Activated CD4-positive, alpha-beta memory T cell treated with anti-CD3 and anti-CD28 coated beads for 36 hours (primary cell): ENCODE results near the gene RAB17. TPM values are rescaled to one million over a fixed set of nuclear protein-coding genes. Genes with fewer than 3 reads are reported as not detected.
"Not testable (repeated sequence)": the region's sequence is repeated elsewhere in the genome, so short reads cannot be mapped to it uniquely, and the experiment has no call there.

Experiments
- CTCF ChIA-PET: fragments of 350-600 bp; sonication (Branson Sonifier 250); formaldehyde crosslinking; loops from one replicate; lab custom pipeline; 2021; ENCODE audit warnings: antibody characterized with exemption, inconsistent platforms; lab: Charles Lee
- POLR2A ChIA-PET: fragments of 350-600 bp; sonication (Branson Sonifier 250); formaldehyde crosslinking; loops from one replicate; lab custom pipeline; 2021; ENCODE audit warnings: antibody characterized with exemption; lab: Charles Lee
- DNase-seq: peaks from one replicate; pipeline ENCODE4 v3.0.0-alpha.2; 2020
- H3K27ac Mint-ChIP-seq: one replicate; pipeline ENCODE4 v1.8.0; 2021; ENCODE audit warnings: mixed read lengths
- H3K27me3 Mint-ChIP-seq: one replicate; pipeline ENCODE4 v1.8.0; 2021; ENCODE audit warnings: mixed read lengths
- H3K36me3 Mint-ChIP-seq: one replicate; pipeline ENCODE4 v1.8.0; 2021; ENCODE audit warnings: mixed read lengths
- H3K4me1 Mint-ChIP-seq: one replicate; pipeline ENCODE4 v1.8.0; 2021; ENCODE audit warnings: low read depth, mixed read lengths
- H3K4me3 Mint-ChIP-seq: one replicate; pipeline ENCODE4 v1.8.0; 2021; ENCODE audit warnings: mild to moderate bottlenecking, mixed read lengths
- H3K9me3 Mint-ChIP-seq: one replicate; pipeline ENCODE4 v1.8.0; 2021; ENCODE audit warnings: mixed read lengths
- intact Hi-C: fragments of 100-400 bp; cut with micrococcal nuclease; formaldehyde crosslinking; loops from one replicate; pipeline ENCODE4 v1.15.1; 2023
- total RNA-seq, 2 experiments: library from RNA; stranded (reverse); gene quantifications; one replicate each; pipeline ENCODE4 v1.2.3, GENCODE V29; 2021

RAB17 gene
- total RNA-seq, 2 experiments from 2014 or later = not detected

DNA sequence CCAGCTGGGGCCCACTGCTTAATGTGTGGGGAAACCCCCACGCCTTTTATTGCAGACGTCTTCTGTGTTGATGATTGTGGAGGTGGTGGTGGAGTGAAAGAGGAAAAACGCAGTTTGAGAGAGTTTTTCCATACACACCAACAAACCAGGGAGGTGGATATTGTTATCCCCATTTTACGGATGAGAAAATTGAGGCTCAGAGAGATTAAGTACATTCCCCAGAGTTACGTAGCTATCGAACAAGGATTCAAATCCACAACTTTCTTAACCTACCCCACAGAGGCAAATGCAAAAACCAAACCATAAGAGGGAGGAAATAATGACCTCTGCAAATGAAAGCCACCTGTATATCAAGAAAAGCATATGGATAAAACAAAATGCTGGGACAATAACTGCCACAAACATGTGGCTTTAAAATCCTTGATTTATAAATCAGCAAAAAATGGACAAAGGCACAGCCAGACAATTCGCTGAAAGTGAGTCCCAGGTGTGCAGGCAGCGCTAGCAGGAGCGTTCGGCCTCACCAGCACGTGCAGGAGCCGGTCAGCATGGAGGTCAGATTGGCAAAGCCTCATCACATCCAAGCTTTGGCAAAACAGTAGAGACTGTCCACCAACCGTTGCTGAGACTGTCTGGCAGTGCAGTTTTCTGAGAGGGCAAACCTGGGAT, 12.6 kb upstream of the RAB17 start:
- Mint-ChIP-seq H3K27me3 (no peaks in the 10 kb centered on the region), H3K36me3 (no peaks in the 10 kb centered on the region), H3K9me3 (no peaks in the 10 kb centered on the region), H3K4me3 (peak overlapping the region; percentile 7), H3K4me1 (peaks cover 18% of the 10 kb centered on the region), H3K27ac (peak overlapping the region; percentile 42)
- ChIA-PET POLR2A (interaction anchor here (1.0 to 1.2 kb wide), 2 partner anchors 90 to 100 kb away, joined by 3 to 5 read pairs; no protein-coding TSS in a partner anchor), CTCF (interaction anchor here (0.9 to 2.4 kb wide), 7 partner anchors 19 to 142 kb away, joined by 3 to 11 read pairs (median 4); no protein-coding TSS in a partner anchor)
- no peak for DNase-seq
- intact Hi-C loops = loop anchor here (5.0 kb wide), 1 partner anchor 69 kb away; no protein-coding TSS in a partner anchor

DNA sequence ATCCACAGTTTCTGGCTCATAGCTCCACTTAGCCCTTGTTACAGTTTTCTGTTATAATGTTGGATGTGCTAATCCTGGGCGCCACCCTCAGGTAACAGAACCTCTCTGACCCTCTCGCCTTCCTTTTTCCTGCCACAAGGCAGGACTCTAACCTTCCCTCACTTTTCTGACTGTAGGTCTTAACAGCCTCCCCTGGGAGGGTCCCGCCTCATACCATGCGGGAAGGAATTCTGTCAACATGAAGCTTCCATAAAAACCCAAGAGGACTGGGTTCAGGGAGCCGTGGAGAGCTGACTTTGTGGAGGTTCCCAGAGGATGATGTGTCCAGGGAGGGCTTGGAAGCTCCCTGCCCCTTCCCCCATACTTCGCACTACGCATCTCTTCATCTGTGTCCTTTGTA, 11.9 kb upstream of the RAB17 start:
- H3K36me3 Mint-ChIP-seq = no peaks in the 10 kb centered on the region
- CTCF ChIA-PET = interaction anchor here (0.6 to 2.4 kb wide), 5 partner anchors 19 to 143 kb away, joined by 3 to 11 read pairs (median 3); no protein-coding TSS in a partner anchor
- POLR2A ChIA-PET = no interaction called here
- peaks cover 18% of the 10 kb centered on the region for H3K4me1 Mint-ChIP-seq
- no peak overlapping the region for H3K27ac Mint-ChIP-seq
- no peak overlapping the region for H3K4me3 Mint-ChIP-seq
- H3K27me3 Mint-ChIP-seq = no peaks in the 10 kb centered on the region
- no peaks in the 10 kb centered on the region for H3K9me3 Mint-ChIP-seq
- intact Hi-C loops = loop anchor here (5.0 kb wide), 1 partner anchor 70 kb away; no protein-coding TSS in a partner anchor
- DNase-seq = no peak

DNA sequence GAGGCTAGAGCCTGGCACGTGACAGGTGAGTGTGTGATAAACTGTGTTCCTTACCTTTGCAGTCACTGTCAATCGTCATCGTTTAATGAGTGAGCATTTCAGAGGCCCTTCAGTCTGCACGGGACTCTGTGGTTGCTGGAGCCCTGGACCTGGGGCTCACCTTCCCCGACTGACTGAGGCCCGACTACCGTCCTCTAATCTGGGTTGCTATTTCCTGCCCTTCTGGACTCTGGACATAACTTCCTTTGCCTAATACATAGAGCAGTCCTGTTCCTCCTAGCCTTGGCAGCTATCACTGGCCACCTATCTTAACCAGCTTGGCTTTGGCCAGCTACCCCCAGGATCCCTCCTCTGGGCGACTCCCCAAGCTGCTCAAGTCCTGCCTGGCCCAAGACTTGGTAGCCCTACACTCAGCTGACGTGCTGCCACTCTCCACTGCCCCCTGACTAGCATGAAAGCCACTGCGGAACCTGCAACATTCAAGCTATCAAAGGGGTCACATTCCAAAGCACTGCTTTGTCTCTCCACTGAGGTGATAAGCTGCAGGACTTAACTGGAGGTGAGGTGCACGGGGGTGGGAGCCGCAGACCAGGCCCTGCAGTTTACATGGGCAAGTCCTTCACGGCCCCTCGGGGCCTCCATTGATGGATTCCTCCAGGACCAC, 11.1 kb upstream of the RAB17 start:
- intact Hi-C loops = loop anchor here (5.0 kb wide), 1 partner anchor 71 kb away; no protein-coding TSS in a partner anchor
- no peak overlapping the region for H3K27ac Mint-ChIP-seq
- peaks cover 18% of the 10 kb centered on the region for H3K4me1 Mint-ChIP-seq

DNA sequence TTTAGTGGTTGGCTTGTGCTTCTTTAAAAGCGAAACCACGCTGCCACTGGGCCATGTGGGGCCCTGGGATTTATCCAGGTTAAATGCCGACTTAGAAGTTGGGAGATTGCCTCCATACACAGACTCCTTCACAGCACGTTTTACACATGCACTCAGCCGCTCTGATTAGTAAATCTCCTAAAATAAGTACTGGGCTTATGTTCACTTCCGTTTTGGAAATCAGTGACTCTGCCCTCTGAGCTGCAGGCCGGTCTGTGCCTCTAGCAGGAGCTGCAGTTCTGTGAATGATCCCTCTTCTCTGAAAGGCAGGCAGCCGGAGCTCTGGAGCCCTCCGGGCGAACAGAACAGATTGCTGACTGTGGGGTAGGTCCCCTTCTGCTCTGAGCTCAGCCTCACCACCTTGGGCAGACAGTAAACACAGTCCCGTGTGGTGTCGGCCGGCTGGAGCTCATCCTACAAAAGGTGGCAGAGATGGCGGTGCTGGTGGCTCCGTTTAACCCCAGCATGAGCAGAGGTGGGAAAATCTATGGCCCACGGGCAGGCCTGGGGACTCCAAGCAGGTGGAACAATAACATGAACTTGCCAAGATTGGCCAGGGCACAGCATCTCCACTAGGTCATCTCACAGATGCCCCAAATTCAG, 9.8 kb upstream of the RAB17 start:
- no peaks in the 10 kb centered on the region for H3K27me3 Mint-ChIP-seq
- ChIA-PET POLR2A (no interaction called here), CTCF (interaction anchor here (2.4 kb wide), 1 partner anchor 29 kb away, joined by 11 read pairs; no protein-coding TSS in a partner anchor)
- intact Hi-C loops = loop anchor here (5.0 kb wide), 1 partner anchor 72 kb away; no protein-coding TSS in a partner anchor
- no peak for DNase-seq
- peaks cover 18% of the 10 kb centered on the region for H3K4me1 Mint-ChIP-seq
- no peaks in the 10 kb centered on the region for H3K36me3 Mint-ChIP-seq
- no peaks in the 10 kb centered on the region for H3K9me3 Mint-ChIP-seq
- no peak overlapping the region for H3K4me3 Mint-ChIP-seq
- H3K27ac Mint-ChIP-seq = no peak overlapping the region

More for the DNA sequence above, 11.1 kb upstream of the RAB17 start:
- no peak for DNase-seq
- no peaks in the 10 kb centered on the region for H3K27me3 Mint-ChIP-seq
- no peaks in the 10 kb centered on the region for H3K9me3 Mint-ChIP-seq
- no peak overlapping the region for H3K4me3 Mint-ChIP-seq
- ChIA-PET POLR2A (no interaction called here), CTCF (interaction anchor here (0.6 to 2.4 kb wide), 2 partner anchors 30 to 76 kb away, joined by 3 to 11 read pairs; no protein-coding TSS in a partner anchor)
- no peaks in the 10 kb centered on the region for H3K36me3 Mint-ChIP-seq

DNA sequence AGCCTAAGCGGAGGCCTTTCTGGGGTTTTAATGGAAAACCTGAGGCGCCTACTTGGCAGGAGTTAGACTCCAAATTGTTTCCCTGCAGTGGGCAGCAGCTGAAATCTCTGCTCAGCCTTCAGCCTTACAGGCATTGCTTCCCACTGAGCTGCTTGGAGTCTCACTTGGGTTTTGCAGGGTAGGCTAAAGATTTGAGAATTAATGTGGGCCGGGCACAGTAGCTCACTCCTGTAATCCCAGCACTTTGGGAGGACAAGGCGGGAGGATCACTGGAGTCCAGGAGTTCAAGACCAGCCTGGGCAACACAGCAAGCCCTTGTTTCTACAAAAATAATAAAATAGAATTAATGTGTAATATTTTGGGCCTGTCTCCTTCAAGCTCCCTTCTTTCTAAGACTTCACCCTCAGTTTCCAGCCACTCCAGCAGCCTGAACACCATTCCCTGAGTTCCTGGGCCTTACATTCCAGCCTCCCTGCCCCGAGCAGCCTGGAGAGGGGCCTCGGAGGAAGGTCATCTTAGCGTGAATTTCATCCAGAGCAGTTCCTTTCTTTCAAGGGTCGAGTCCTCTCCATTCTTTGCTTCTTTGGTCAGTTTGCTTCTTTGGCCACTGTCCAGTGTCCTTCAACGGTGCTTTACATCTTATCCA, 9.1 kb upstream of the RAB17 start:
- intact Hi-C loops = loop anchor here (5.0 kb wide), 1 partner anchor 73 kb away; no protein-coding TSS in a partner anchor
- Mint-ChIP-seq H3K9me3 (no peaks in the 10 kb centered on the region), H3K27ac (no peak overlapping the region), H3K27me3 (no peaks in the 10 kb centered on the region), H3K36me3 (no peaks in the 10 kb centered on the region), H3K4me3 (no peak overlapping the region), H3K4me1 (peaks cover 16% of the 10 kb centered on the region)
- DNase-seq = no peak
- CTCF ChIA-PET = no interaction called here
- POLR2A ChIA-PET = no interaction called here

DNA sequence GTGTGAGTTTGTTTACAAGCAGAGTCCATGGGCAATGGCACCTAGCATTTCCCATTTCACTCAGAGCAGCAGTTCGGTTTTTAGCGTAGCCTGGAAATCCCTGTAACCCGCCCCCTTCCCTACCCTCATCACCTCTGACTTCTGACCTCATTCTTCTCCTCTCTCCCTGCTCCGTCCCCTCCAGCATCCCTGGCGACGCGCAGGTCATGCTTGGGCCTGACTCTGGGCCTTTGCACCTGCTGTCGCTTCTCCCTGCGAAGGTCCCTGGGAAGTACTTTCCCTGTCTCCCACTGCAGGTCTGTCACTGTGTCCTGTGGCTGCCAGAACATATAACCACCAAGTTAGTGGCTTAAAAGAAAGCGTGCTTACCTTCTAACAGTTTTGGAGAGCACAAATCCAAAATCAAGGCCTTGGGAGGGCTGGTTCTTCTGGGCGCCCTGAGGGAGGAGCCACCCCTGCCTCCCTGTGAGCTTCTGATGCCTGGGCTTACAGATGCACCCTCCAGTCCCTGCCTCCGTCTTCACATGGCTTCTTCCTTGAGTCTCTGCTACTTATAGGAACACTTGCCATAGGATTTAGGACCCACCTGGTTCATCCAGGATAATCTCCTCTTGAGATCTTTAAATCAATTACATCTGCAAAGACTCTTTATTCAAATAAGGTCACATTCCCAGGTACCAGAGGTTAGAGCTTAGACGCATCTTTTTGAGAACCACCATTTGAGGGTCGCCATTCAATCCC, 8.1 kb upstream of the RAB17 start:
- Mint-ChIP-seq H3K36me3 (no peaks in the 10 kb centered on the region), H3K27me3 (no peaks in the 10 kb centered on the region), H3K27ac (no peak overlapping the region), H3K9me3 (no peaks in the 10 kb centered on the region), H3K4me3 (no peak overlapping the region), H3K4me1 (peaks cover 11% of the 10 kb centered on the region)
- CTCF ChIA-PET = interaction anchor here (0.6 kb wide), 1 partner anchor 25 kb away, joined by 3 read pairs; no protein-coding TSS in a partner anchor
- DNase-seq = no peak
- intact Hi-C loops = no loop called here
- POLR2A ChIA-PET = no interaction called here

DNA sequence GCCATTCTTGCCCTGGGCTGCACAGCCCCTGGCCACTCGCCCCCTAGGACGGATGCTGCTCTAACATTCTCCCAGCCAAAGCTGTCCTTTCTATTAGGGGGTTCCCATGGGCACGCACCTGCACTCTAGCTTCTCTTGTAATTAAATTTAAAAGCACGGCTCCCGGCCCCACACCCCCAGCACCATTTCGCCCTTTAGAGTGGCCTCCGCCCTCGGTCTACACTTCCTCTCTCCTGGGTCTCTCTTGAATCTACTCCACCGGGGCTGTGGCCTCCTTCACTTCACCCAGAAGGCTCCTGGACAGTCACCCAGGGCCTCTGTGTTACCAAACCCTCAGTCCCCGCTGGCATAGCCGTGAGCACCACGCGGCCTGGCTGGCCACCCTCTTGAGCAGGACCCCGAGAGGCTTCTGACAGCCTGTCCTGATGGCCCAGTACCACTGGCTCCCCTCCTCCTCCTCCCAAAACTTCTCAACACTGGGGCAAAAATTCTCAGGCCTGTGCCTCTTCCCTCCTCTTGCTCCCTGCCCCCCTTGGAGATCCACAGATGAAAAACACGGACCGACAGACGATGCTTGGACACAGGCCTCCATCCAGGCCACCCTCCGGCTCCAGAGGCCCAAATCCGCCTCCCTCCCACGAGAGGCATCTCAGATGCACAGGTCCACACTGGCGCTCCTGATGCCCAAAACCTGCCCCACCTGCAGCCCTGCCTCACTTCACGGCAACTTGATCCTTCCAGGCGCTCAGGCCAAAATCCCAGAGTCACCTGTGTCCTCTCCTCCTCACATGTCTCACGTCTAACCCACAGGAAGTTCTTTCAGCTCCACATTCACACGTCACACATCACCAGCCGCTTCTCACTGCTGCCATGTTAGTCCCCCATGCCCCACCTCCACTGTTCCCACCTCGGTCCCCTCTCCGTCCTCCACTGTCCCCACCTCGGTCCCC, 6.9 kb upstream of the RAB17 start:
- Mint-ChIP-seq H3K4me3 (no peak overlapping the region), H3K36me3 (no peaks in the 10 kb centered on the region)

DNA sequence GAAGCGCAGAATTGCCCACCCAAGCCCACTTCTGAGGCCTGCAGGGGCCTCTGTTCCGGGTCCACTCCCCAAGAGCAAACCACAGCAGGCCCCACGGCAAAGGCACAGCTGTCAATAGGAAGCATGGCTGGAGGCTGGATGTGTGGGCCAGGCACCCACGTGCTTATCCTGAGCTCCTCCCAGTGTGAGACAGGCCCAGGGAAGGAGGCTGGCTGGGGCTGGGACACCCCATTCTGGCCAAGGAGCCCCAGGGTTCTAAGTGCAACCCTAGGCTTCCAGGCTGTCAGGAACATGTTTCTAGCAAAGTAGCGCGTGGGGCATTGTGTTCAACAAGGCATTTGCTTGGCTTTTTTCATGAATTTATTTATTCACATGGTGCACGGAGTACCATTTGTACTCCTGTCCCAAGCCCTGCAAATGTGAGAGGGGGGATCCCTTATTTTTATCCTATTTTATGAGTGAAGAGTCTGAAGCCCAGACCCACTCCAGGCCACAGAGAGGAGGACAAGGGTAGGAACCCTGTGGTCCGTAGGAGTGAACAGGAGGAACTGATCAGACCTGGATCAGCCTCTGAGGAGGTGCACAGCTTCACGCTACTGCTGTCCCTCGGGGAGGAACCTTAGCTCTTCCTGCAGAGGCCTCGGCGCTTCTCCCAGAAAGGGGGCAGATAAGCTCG, 6.1 kb upstream of the RAB17 start:
- no peak overlapping the region for H3K27ac Mint-ChIP-seq
- H3K36me3 Mint-ChIP-seq = no peaks in the 10 kb centered on the region
- peaks cover under 1% of the 10 kb centered on the region for H3K4me1 Mint-ChIP-seq
- no peak overlapping the region for H3K4me3 Mint-ChIP-seq
- intact Hi-C loops = no loop called here
- CTCF ChIA-PET = interaction anchor here (1.0 kb wide), 1 partner anchor 25 kb away, joined by 3 read pairs; no protein-coding TSS in a partner anchor
- H3K27me3 Mint-ChIP-seq = no peaks in the 10 kb centered on the region
- DNase-seq = no peak
- no peaks in the 10 kb centered on the region for H3K9me3 Mint-ChIP-seq
- POLR2A ChIA-PET = no interaction called here

More for the DNA sequence above, 6.9 kb upstream of the RAB17 start:
- Mint-ChIP-seq H3K27me3 (no peaks in the 10 kb centered on the region), H3K9me3 (no peaks in the 10 kb centered on the region), H3K27ac (no peak overlapping the region), H3K4me1 (no peaks in the 10 kb centered on the region)
- CTCF ChIA-PET = interaction anchor here (1.0 kb wide), 1 partner anchor 26 kb away, joined by 3 read pairs; no protein-coding TSS in a partner anchor
- POLR2A ChIA-PET = no interaction called here
- no peak for DNase-seq
- intact Hi-C loops = no loop called here

DNA sequence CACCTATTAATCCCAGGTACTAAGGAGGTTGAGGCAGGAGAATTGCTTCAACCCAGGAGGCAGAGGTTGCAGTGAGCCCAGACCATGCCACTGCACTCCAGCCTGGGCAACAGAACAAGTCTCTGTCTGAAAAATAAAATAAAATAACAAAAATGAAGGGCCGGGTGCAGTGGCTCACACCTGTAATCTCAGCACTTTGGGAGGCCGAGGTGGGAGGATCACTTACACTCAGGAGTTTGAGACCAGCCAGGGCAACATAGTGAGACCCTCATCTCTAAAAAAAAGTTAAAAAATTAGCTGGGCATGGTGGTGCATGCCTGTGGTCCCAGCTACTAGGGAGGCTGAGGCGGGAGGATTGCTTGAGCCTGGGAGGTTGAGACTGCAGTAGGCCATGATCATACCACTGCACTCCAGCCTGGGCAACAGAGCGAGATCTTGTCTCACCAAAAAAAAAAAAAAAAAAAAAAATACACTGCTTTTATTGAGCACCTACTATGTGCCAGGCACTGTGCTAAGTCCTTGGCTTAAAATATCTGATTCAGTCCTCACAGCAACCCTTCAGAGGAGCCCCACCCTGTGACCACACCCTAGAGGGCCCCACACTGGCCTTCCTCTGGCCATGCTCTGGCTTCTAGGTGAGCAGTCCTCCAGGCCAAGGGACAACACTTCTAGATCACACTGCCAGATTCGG, 5.4 kb upstream of the RAB17 start:
- DNase-seq, H3K36me3 Mint-ChIP-seq, H3K9me3 Mint-ChIP-seq, intact Hi-C loops, H3K4me1 Mint-ChIP-seq, CTCF ChIA-PET, H3K27ac Mint-ChIP-seq, H3K4me3 Mint-ChIP-seq, POLR2A ChIA-PET, H3K27me3 Mint-ChIP-seq: not testable (repeated sequence)

DNA sequence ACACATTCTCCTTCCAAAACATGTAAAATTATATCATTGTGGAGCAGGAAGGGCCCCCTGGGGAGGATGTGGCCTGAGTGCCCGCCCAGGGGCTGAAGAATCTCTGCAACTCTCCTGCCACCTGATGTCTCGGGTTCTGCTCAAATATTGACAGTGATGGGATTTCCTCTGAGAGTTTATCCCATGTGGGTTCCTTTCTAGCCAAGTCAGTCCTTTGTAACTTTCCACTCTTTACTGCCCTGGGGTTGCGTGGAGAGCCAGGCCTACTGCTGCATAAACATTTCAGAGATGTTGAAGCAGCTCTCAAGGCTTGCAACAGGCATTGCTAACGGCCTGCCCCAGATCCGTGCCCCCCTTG, 4.0 kb upstream of the RAB17 start:
- intact Hi-C loops = no loop called here
- Mint-ChIP-seq H3K36me3 (no peaks in the 10 kb centered on the region), H3K9me3 (no peaks in the 10 kb centered on the region), H3K27me3 (no peaks in the 10 kb centered on the region), H3K27ac (no peak overlapping the region), H3K4me3 (no peak overlapping the region), H3K4me1 (peaks cover 5% of the 10 kb centered on the region)
- POLR2A ChIA-PET = no interaction called here
- CTCF ChIA-PET = no interaction called here
- DNase-seq = no peak
